Heart left ventricle (tissue), 16 donors: Measurements from ENCODE around the gene SLC25A3. TPM values are rescaled to one million over a fixed set of nuclear protein-coding genes. Genes with fewer than 3 reads are reported as not detected.
"Not testable (repeated sequence)": the region's sequence is repeated elsewhere in the genome, so short reads cannot be mapped to it uniquely, and the experiment has no call there.

ENCODE experiments used
- ATAC-seq, 4 donors: fragments of 200-7000 bp; cut with Tn5 transposase; one replicate each; pipeline ENCODE4 v1.9.1; 2020 to 2022; ENCODE audit warnings: moderate library complexity in 4 of 4, mild to moderate bottlenecking in 3 of 4, moderate number of reproducible peaks in 1 of 4
- DNase-seq, 5 donors: peaks; one replicate each; pipeline ENCODE4 v3.0.0-alpha.2; 2020
- H3K27ac ChIP-seq, 12 donors: fragments of 200-600 bp; sonication (generic) in 4 of 12; one replicate each; pipeline versions ENCODE4 v1.5.0 to v1.8.0; 2016 to 2022; ENCODE audit warnings: mild to moderate bottlenecking in 2 of 12
- H3K27me3 ChIP-seq, 9 donors: fragments of 200-600 bp; sonication (generic) in 2 of 9; one replicate each; pipeline versions ENCODE4 v1.5.1 to v1.8.0; 2016 to 2022; ENCODE audit warnings: mild to moderate bottlenecking in 3 of 9
- H3K36me3 ChIP-seq, 9 donors: fragments of 200-600 bp; sonication (generic) in 2 of 9; one replicate each; pipeline versions ENCODE4 v1.5.0 to v1.8.0; 2018 to 2022; ENCODE audit warnings: mild to moderate bottlenecking in 2 of 9
- H3K4me1 ChIP-seq, 12 donors: fragments of 200-600 bp; sonication (generic) in 4 of 12; one replicate each; pipeline versions ENCODE4 v1.5.0 to v1.8.0; 2016 to 2022; ENCODE audit warnings: mild to moderate bottlenecking in 3 of 12
- H3K4me3 ChIP-seq, 12 donors: fragments of 200-600 bp; sonication (generic) in 4 of 12; one replicate each; pipeline versions ENCODE4 v1.5.0 to v1.8.0; 2017 to 2022; ENCODE audit warnings: mild to moderate bottlenecking in 9 of 12, moderate library complexity in 4 of 12
- H3K9me3 ChIP-seq, 12 donors: fragments of 200-600 bp; sonication (generic) in 4 of 12; one replicate each; pipeline versions ENCODE4 v1.5.0 to v1.8.0; 2016 to 2022; ENCODE audit warnings: mild to moderate bottlenecking in 1 of 12
- POLR2A ChIP-seq, 2 donors: fragments of 450-650 bp; IDR thresholded peaks; one replicate each; pipeline ENCODE4 v1.6.1; 2017; ENCODE audit warnings: antibody characterized with exemption in 2 of 2, mild to moderate bottlenecking in 2 of 2, moderate library complexity in 2 of 2
- WGBS, 4 donors: extraction: QIAGEN DNeasy Blood & Tissue Kit in 2 of 4; methylation state at CpG; one replicate each; pipeline versions ENCODE4 v1.1.5 to v1.1.7; 2013 to 2018; 5-methylcytosine and 5-hydroxymethylcytosine counted together
- intact Hi-C, 10 donors: fragments of 100-400 bp; cut with DNase I; formaldehyde crosslinking; loops; one replicate each; pipeline versions ENCODE4 v1.11.1 to v1.14.2; 2022
- polyA plus RNA-seq, 2 donors: library from polyadenylated mRNA; stranded (reverse); fragments of 200-250 nt; gene quantifications; one replicate each; pipeline ENCODE4 v1.2.3, GENCODE V29; 2013
- total RNA-seq, 9 donors: library from RNA; depleted of rRNA in 2 of 9; stranded (reverse); fragments of >200 nt in 2 of 9; fragmentation: NEBNext Ultra II Directional in 3 of 9; extraction: Animal tissue kit (Norgen Biotek cat#: 25700) in 3 of 9; gene quantifications; one replicate each; pipeline versions ENCODE4 v1.1.0 to v1.2.4, GENCODE V29; 2016 to 2023
- TF ChIP-seq, protein P1 (sequence below), 12 donors: fragments of 200-600 bp; sonication (generic) in 4 of 12; IDR thresholded peaks; one replicate each; pipeline versions ENCODE4 v1.5.0 to v1.8.0; 2018 to 2022; ENCODE audit warnings: antibody characterized with exemption in 12 of 12, mild to moderate bottlenecking in 5 of 12
- donor health status: ischemic (EF 13 %, LVEDD 7.1; RV severe dilation, severe dysfunction).
- donor health status: healthy with polysubstance abuse.
- donor health status: DM: no; HTN: yes; CAD: no.
- donor health status: DM: no; HTN: no; CAD: no.
- donor health status: ischemic (EF 25% LVEDD 6.9; RV normal size, moderate dysfunction).
- donor health status: ischemic (EF 25% LVEDD 5.7; RV mildly dilated, moderate dysfunction).
- donor health status: healthy.
- donor health status: DM: yes; HTN: yes; CAD: no.
- donor health status: ischemic (EF 35%, LVEDD 5.7; RV mildly dilated, moderate dysfunction).
- donor health status: nonischemic (EF 11% LVEDD 7.7; RV severe dilation, severe dysfunction).
- donor health status: DM: yes; HTN: yes; CAD: no.
- donor health status: PGD.
- donor health status: ischemic (EF 29% LVEDD 5.4; RV normal size, mild dysfunction).
- donor health status: nonischemic (EF 23%, LVEDD 6.1; RV moderate dilation, normal function).

The SLC25A3 gene
- total and polyA plus RNA-seq, 11 donors = 852 to 2,779 (median 1,563) TPM

DNA sequence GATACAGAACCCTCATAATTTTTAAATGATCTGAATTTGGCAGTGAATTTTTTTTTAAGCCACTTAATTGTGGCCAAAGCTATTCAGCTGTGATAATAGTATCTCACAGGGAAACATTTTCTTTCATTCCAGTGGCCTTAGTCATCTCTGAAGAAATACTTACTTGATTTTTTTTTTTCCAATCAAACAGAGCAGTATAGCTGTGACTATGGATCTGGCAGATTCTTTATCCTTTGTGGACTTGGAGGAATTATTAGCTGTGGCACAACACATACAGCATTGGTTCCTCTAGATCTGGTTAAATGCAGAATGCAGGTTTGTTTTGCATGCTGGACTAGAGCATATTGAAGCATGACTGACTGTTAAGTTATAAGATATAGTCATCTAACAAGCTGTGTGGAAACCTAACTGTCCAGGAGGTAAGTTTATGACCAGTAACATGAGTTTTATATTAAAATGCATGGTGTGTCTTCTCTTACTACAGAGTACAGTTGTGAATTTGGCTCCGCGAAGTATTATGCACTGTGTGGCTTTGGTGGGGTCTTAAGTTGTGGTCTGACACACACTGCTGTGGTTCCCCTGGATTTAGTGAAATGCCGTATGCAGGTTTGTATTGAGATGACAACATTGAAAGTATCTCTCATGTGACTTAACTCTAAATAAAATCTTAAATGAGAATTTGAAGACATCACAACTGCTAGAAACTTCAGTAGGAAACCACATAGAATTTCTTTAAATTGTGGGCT, 1.9 kb downstream of the SLC25A3 start:
- intact Hi-C loops = loop anchor here in 5 of 10 donors (2.0 to 10.0 kb wide), 4 partner anchors 47 to 91 kb away; partner anchors contain the start of genes IKBIP (in 4 of the 5) and APAF1 (in 3 of the 5)
- peak overlapping the region; percentile 58 to 98 (median 90) for H3K4me3 ChIP-seq
- TF ChIP-seq, protein P1, sequence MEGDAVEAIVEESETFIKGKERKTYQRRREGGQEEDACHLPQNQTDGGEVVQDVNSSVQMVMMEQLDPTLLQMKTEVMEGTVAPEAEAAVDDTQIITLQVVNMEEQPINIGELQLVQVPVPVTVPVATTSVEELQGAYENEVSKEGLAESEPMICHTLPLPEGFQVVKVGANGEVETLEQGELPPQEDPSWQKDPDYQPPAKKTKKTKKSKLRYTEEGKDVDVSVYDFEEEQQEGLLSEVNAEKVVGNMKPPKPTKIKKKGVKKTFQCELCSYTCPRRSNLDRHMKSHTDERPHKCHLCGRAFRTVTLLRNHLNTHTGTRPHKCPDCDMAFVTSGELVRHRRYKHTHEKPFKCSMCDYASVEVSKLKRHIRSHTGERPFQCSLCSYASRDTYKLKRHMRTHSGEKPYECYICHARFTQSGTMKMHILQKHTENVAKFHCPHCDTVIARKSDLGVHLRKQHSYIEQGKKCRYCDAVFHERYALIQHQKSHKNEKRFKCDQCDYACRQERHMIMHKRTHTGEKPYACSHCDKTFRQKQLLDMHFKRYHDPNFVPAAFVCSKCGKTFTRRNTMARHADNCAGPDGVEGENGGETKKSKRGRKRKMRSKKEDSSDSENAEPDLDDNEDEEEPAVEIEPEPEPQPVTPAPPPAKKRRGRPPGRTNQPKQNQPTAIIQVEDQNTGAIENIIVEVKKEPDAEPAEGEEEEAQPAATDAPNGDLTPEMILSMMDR (IDR thresholded peaks at IDR 0.05) = no peak
- no peak for TF ChIP-seq POLR2A (IDR thresholded peaks at IDR 0.05)
- ATAC-seq (no peak), DNase-seq (no peak)
- H3K36me3 ChIP-seq = peaks cover 0 to 52% (median 50%) of the 10 kb centered on the region in 9 donors
- peaks cover 0 to 36% (median 23%) of the 10 kb centered on the region in 12 donors for H3K4me1 ChIP-seq
- 21 to 43% (median 29%) methylated on average over 3 of the region's 3 CpGs for WGBS, 4 donors
- no peaks in the 10 kb centered on the region for H3K27me3 ChIP-seq
- peak overlapping the region in 10 of 12 donors; percentile 97 to 99 (median 99) for H3K27ac ChIP-seq
- H3K9me3 ChIP-seq = no peaks in the 10 kb centered on the region

DNA sequence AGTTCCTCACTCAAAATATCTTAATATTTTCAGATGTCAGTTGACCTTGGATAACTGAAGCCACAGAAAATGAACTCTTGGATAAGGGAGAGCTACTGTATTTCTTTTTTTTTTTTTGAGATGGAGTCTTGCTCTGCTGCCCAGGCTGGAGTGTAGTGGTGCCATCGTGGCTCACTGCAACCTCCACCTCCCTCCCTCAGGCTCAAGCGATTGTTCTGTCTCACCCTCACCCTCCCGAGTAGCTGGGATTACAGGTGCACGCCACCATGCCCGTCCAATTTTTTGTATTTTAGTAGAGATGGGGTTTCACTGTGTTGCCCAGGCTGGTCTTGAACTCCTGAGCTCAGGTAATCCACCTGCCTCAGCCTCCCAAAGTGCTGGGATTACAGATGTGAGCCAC, 3.8 kb downstream of the SLC25A3 start:
- not testable (repeated sequence) for H3K4me3 ChIP-seq, H3K9me3 ChIP-seq, H3K27me3 ChIP-seq, DNase-seq, ATAC-seq, H3K27ac ChIP-seq
- intact Hi-C loops = loop anchor here in 4 of 10 donors (5.0 to 10.0 kb wide), 3 partner anchors 45 to 93 kb away; partner anchors contain the start of genes IKBIP (in 3 of the 4) and APAF1 (in 2 of the 4)
- peaks cover 0 to 36% (median 23%) of the 10 kb centered on the region in 12 donors for H3K4me1 ChIP-seq
- H3K36me3 ChIP-seq = peaks cover 0 to 71% (median 69%) of the 10 kb centered on the region in 9 donors
- 71 to 85% (median 76%) methylated on average over 5 of the region's 5 CpGs for WGBS, 4 donors

DNA sequence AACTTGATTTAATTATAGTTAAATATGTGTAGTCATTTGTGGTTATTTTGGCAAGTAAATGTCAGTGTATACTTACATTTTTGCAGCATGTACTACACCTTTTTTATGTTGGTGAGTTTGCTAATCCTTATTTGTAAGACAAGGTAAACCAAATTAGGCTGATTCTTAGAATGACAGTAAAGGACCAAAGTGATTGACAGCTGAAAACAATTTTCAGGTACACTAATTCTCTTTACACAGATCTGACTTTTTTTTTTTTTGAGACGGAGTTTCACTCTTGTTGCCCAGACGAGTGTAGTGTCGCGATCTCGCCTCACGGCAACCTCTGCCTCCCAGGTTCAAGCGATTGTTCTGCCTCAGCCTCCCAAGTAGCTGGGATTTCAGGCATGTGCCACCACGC, 8.4 kb downstream of the SLC25A3 start:
- no peak overlapping the region for H3K27ac ChIP-seq
- intact Hi-C loops = no loop called here
- no peaks in the 10 kb centered on the region for H3K9me3 ChIP-seq
- H3K4me1 ChIP-seq = peaks cover 0 to 16% (median 4%) of the 10 kb centered on the region in 12 donors
- 89 to 95% (median 92%) methylated on average over 8 of the region's 8 CpGs for WGBS, 4 donors
- no peak for TF ChIP-seq POLR2A (IDR thresholded peaks at IDR 0.05)
- TF ChIP-seq, protein P1 (IDR thresholded peaks at IDR 0.05) = no peak
- DNase-seq (no peak), ATAC-seq (no peak)
- H3K4me3 ChIP-seq = no peak overlapping the region
- peaks cover 0 to 82% (median 79%) of the 10 kb centered on the region in 9 donors for H3K36me3 ChIP-seq
- H3K27me3 ChIP-seq = no peaks in the 10 kb centered on the region

DNA sequence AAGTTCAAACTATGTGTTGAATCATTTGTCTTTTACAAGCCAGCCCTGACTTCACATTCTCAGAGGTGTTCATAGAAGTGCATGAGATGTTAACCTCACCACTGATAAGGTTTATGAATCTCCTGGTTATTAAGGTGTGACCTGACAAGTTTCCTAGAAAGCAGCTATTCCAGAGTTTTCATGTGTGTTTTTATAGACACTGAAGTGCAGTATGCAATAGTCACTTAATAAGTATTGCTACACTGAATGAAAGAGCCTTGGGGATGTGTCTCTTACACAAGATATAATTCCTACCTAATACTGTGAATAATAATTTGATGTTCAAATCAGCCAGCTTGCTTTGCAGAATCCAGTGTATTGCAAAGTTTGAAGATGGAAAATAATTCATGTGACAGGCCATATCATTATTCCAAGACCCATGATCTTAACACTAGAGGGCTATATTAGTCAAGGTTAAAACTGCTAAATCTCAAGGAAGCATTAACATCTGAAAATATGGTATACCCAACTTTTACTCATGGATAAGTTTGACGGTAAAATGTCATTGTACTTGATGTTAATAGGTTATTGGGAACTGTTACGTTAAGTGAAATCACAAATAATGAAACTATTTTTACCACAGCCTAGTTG, 13.0 kb downstream of the SLC25A3 start:
- WGBS, 4 donors = 70 to 77% (median 74%) methylated on average over 2 of the region's 2 CpGs
- Histone ChIP-seq H3K4me1 (no peaks in the 10 kb centered on the region), H3K27ac (peak overlapping the region in 1 of 12 donors; percentile 58), H3K9me3 (no peaks in the 10 kb centered on the region), H3K4me3 (no peak overlapping the region), H3K36me3 (peaks cover 0 to 37% (median 34%) of the 10 kb centered on the region in 9 donors), H3K27me3 (no peaks in the 10 kb centered on the region)
- intact Hi-C loops = no loop called here
- TF ChIP-seq, protein P1 (IDR thresholded peaks at IDR 0.05) = no peak
- TF ChIP-seq POLR2A (IDR thresholded peaks at IDR 0.05) = no peak
- ATAC-seq (no peak), DNase-seq (no peak)
